GM21390 (cell line): Measurements from ENCODE around the gene SOCS6.

Experiments
- ATAC-seq: cut with Tn5 transposase; IDR thresholded peaks from one replicate; pipeline ENCODE4 v1.9.1; 2021; ENCODE audit not compliant: unreplicated experiment

The SOCS6 gene

GRCh38 chr18:70288171-70288850 lies 534 bp upstream of the SOCS6 start:
- peak; percentile 20 for ATAC-seq

GRCh38 chr18:70289351-70290312 lies 787 bp downstream of the SOCS6 start:
- peak; percentile 53 for ATAC-seq

- no peak for ATAC-seq
Observed at GRCh38 chr18:70290482-70291294, 1.8 kb downstream of the SOCS6 start.

GRCh38 chr18:70291295-70291574 lies 2.4 kb downstream of the SOCS6 start:
- no peak for ATAC-seq

- no peak for ATAC-seq
Observed at GRCh38 chr18:70292628-70293027, 3.8 kb downstream of the SOCS6 start.

GRCh38 chr18:70293166-70293565 lies 4.3 kb downstream of the SOCS6 start:
- no peak for ATAC-seq

- ATAC-seq, result no peak
Observed at GRCh38 chr18:70294471-70295191, 5.8 kb downstream of the SOCS6 start.

- no peak for ATAC-seq
Observed at GRCh38 chr18:70295192-70296188, 6.6 kb downstream of the SOCS6 start.

GRCh38 chr18:70296289-70296688 lies 7.4 kb downstream of the SOCS6 start:
- ATAC-seq, result no peak

GRCh38 chr18:70296781-70297180 lies 7.9 kb downstream of the SOCS6 start:
- no peak for ATAC-seq

- ATAC-seq, result no peak
Observed at GRCh38 chr18:70299393-70299792, 10.5 kb downstream of the SOCS6 start.

- ATAC-seq, result no peak
Observed at GRCh38 chr18:70301667-70302066, 12.8 kb downstream of the SOCS6 start.

- ATAC-seq, result no peak
Observed at GRCh38 chr18:70308555-70309294, 19.9 kb downstream of the SOCS6 start.

- no peak for ATAC-seq
Observed at GRCh38 chr18:70310560-70311320, 21.9 kb downstream of the SOCS6 start.

- no peak for ATAC-seq
Observed at GRCh38 chr18:70311726-70312125, 22.9 kb downstream of the SOCS6 start.

- no peak for ATAC-seq
Observed at GRCh38 chr18:70313640-70314039, 24.8 kb downstream of the SOCS6 start.

- no peak for ATAC-seq
Observed at GRCh38 chr18:70314151-70314782, 25.4 kb downstream of the SOCS6 start.

GRCh38 chr18:70319187-70319586 lies 30.3 kb downstream of the SOCS6 start:
- no peak for ATAC-seq
